Esophagus squamous epithelium (tissue), 5 donors: ENCODE results near the gene MGARP. TPM values are rescaled to one million over a fixed set of nuclear protein-coding genes. Genes with fewer than 3 reads are reported as not detected.

ENCODE experiments used
- DNase-seq: peaks from one replicate; lab custom pipeline; 2025; lab: John Stamatoyannopoulos, UW
- H3K27ac ChIP-seq, 4 donors: fragments of 200-600 bp; sonication (generic); one replicate each; pipeline ENCODE4 v1.5.1; 2016 to 2019; ENCODE audit warnings: mild to moderate bottlenecking in 1 of 4
- H3K27me3 ChIP-seq, 4 donors: fragments of 200-600 bp; sonication (generic); 1 replicate in 3 of 4; 2 replicates in 1 of 4; pipeline versions ENCODE4 v1.5.1 to v1.6.0; 2017 to 2021; ENCODE audit warnings: antibody characterized with exemption in 1 of 4
- H3K36me3 ChIP-seq, 3 donors: fragments of 200-600 bp; sonication (generic); one replicate each; pipeline ENCODE4 v1.5.1; 2016 to 2019
- H3K4me1 ChIP-seq, 3 donors: fragments of 200-600 bp; sonication (generic); one replicate each; pipeline ENCODE4 v1.5.1; 2017 to 2019
- H3K4me3 ChIP-seq, 4 donors: fragments of 200-600 bp; sonication (generic); 1 replicate in 3 of 4; 2 replicates in 1 of 4; pipeline ENCODE4 v1.5.1; 2016 to 2019; ENCODE audit warnings: mild to moderate bottlenecking in 2 of 4, moderate library complexity in 1 of 4
- H3K9me3 ChIP-seq, 3 donors: fragments of 200-600 bp; sonication (generic); one replicate each; pipeline ENCODE4 v1.5.1; 2016 to 2019
- POLR2A ChIP-seq, 4 donors: fragments of 450-650 bp; IDR thresholded peaks; one replicate each; pipeline ENCODE4 v1.6.1; 2017; ENCODE audit warnings: antibody characterized with exemption in 4 of 4, mild to moderate bottlenecking in 4 of 4, moderate library complexity in 3 of 4
- WGBS, 2 donors: methylation state at CpG; one replicate each; pipeline ENCODE4 v1.1.5; 2018; 5-methylcytosine and 5-hydroxymethylcytosine counted together
- intact Hi-C: fragments of 100-400 bp; cut with DNase I; formaldehyde crosslinking; loops from one replicate; pipeline ENCODE4 v1.15.0; 2022
- total RNA-seq, 4 donors: library from RNA; depleted of rRNA; stranded (reverse); fragments of >200 nt; gene quantifications; one replicate each; pipeline ENCODE4 v1.1.0, GENCODE V29; 2016
- TF ChIP-seq, protein P1 (sequence below), 6 experiments: fragments of 450-650 bp in 4 of 6; fragments of 200-600 bp in 2 of 6; sonication (generic) in 2 of 6; IDR thresholded peaks; one replicate each; pipeline ENCODE4 v1.5.1; 2016 to 2019; ENCODE audit warnings: antibody characterized with exemption in 6 of 6, mild to moderate bottlenecking in 4 of 6, moderate library complexity in 4 of 6
- donor health status: DM: yes; HTN: yes; CAD: no.

Gene MGARP
- total RNA-seq, 4 donors from 2014 or later: 0.38 TPM; not detected in 3

DNA sequence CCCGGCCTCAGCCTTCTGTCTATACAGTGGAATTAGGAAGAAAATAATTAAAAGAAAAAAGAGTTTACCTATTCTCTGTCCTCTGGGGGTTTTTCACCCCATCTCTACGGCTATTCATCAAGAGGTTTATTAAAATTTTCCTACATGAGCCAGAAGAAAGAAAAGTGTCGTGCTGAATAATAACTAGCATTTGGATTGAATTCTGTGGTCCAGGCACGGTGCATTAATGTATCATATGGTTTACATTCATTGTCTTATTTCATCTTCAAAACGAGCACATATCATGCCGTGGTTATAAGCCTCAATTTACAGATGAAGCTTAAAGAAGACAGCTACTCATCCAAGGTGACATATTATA, 15.9 kb upstream of the MGARP start:
- no peaks in the 10 kb centered on the region for H3K9me3 ChIP-seq
- peak overlapping the region; percentile 61 to 91 (median 81) for H3K4me3 ChIP-seq
- peaks cover 7 to 35% (median 18%) of the 10 kb centered on the region in 3 donors for H3K36me3 ChIP-seq
- TF ChIP-seq POLR2A (IDR thresholded peaks at IDR 0.05): no peak
- TF ChIP-seq, protein P1, sequence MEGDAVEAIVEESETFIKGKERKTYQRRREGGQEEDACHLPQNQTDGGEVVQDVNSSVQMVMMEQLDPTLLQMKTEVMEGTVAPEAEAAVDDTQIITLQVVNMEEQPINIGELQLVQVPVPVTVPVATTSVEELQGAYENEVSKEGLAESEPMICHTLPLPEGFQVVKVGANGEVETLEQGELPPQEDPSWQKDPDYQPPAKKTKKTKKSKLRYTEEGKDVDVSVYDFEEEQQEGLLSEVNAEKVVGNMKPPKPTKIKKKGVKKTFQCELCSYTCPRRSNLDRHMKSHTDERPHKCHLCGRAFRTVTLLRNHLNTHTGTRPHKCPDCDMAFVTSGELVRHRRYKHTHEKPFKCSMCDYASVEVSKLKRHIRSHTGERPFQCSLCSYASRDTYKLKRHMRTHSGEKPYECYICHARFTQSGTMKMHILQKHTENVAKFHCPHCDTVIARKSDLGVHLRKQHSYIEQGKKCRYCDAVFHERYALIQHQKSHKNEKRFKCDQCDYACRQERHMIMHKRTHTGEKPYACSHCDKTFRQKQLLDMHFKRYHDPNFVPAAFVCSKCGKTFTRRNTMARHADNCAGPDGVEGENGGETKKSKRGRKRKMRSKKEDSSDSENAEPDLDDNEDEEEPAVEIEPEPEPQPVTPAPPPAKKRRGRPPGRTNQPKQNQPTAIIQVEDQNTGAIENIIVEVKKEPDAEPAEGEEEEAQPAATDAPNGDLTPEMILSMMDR (IDR thresholded peaks at IDR 0.05): no peak
- peaks cover 6 to 63% (median 29%) of the 10 kb centered on the region in 3 donors for H3K4me1 ChIP-seq
- intact Hi-C loops: loop anchor here (5.0 to 10.0 kb wide), 2 partner anchors 69 to 201 kb away; no protein-coding TSS in a partner anchor
- 5 to 8% methylated on average over 5 to 6 of the region's 6 CpGs for WGBS, 2 donors
- H3K27me3 ChIP-seq: no peaks in the 10 kb centered on the region
- no peak for DNase-seq
- peak overlapping the region; percentile 47 to 95 (median 90) for H3K27ac ChIP-seq

DNA sequence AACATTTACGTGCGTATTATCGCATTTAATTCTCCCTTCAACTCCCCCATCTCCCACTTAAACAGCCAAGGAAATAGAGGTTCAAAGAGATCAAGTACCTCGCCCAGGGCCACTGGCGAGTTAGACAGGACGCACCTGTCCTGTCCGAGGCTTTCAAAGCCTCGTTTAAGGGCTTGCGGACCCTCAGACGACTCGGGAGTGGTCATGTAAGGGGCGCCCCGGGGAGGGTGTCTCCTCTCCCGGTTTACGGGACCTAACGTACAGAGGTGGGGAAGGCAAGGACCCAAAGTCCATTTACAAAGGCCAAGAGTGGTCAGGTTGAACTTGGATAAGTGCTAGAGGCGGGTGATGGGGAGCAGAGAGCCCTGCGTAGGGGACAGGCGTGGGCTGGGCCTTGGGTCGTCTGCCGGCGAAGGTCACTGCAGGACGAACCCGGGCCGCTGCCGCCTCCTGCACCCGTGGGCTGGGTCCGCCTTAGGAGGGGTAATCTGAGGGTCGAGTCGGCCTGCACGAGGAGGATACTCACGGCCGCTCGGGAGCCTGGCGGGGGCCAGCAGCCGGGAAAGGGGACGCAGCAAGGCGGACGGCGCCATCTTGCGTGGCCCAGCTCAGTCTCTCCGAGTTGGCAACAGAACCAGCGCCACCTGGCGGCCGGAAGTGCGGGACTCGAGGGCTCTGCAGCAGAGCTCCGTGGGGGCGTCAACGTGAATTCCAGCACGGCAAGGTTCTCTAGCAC, 15.3 kb upstream of the MGARP start:
- TF ChIP-seq POLR2A (IDR thresholded peaks at IDR 0.05): peak in 1 of 4 donors; percentile 49
- TF ChIP-seq, protein P1 (IDR thresholded peaks at IDR 0.05): peak; percentile 90 to 98 (median 95)
- peaks cover 6 to 57% (median 29%) of the 10 kb centered on the region in 3 donors for H3K4me1 ChIP-seq
- H3K4me3 ChIP-seq: peak overlapping the region; percentile 61 to 91 (median 81)
- peaks cover 7 to 40% (median 18%) of the 10 kb centered on the region in 3 donors for H3K36me3 ChIP-seq
- peak; percentile 81 for DNase-seq
- 0% methylated on average over 5 to 26 of the region's 51 CpGs for WGBS, 2 donors
- intact Hi-C loops: loop anchor here (5.0 to 10.0 kb wide), 2 partner anchors 68 to 201 kb away; no protein-coding TSS in a partner anchor
- H3K9me3 ChIP-seq: no peaks in the 10 kb centered on the region
- H3K27ac ChIP-seq: peak overlapping the region; percentile 90 to 95 (median 90)
- no peaks in the 10 kb centered on the region for H3K27me3 ChIP-seq

DNA sequence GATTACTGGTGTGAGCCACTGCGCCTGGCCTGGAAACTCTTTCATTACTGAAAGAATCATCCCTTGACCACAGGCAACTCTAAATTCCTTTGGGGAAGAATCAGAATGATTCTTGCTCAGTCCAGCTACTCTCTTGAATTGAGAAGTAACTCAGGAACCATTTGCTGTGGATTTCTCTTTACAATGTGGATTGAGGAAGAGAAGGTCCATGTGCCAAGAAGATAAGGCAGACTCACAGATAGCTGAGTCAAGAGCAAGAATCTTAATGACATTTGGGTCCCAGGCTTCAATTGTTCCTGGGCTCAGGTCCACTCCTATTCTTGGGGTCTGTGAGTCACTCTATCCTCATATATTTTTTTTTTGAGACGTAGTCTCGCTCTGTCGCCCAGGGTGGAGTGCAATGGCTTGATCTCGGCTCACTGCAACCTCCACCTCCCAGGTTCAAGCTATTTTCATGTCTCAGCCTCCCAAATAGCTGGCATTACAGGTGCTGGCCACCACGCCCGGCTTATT, 6.2 kb upstream of the MGARP start:
- no peak for TF ChIP-seq POLR2A (IDR thresholded peaks at IDR 0.05)
- TF ChIP-seq, protein P1 (IDR thresholded peaks at IDR 0.05): no peak
- no peak for DNase-seq
- H3K4me1 ChIP-seq: no peaks in the 10 kb centered on the region
- H3K9me3 ChIP-seq: no peaks in the 10 kb centered on the region
- WGBS, 2 donors: 98 to 99% methylated on average over 7 of the region's 7 CpGs
- H3K4me3 ChIP-seq: no peak overlapping the region
- H3K27ac ChIP-seq: no peak overlapping the region
- no peaks in the 10 kb centered on the region for H3K27me3 ChIP-seq
- H3K36me3 ChIP-seq: peaks cover 0 to 45% (median 0%) of the 10 kb centered on the region in 3 donors
- intact Hi-C loops: no loop called here

DNA sequence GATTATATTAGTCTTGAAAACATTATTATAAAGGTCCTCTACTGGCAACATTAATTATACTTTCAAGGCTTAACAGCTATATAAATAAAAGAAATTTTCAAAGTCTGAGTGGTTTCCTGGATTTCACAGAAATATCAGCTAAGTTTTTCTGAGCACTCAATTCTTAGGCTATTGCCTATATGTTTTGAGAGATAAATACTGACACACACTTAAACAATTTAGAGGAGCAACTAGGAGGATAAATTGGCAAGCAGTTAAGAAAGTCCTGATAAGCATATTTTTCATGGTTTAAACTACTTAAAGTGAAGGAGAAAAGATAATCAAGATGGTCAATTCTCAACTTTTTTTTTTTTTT, 2.7 kb upstream of the MGARP start:
- intact Hi-C loops: no loop called here
- no peak for DNase-seq
- Histone ChIP-seq H3K4me3 (no peak overlapping the region), H3K9me3 (no peaks in the 10 kb centered on the region), H3K27me3 (peaks cover 0 to 35% (median 4%) of the 10 kb centered on the region in 4 donors), H3K27ac (no peak overlapping the region), H3K4me1 (peaks cover 11 to 18% (median 12%) of the 10 kb centered on the region in 3 donors), H3K36me3 (peaks cover 0 to 9% (median 0%) of the 10 kb centered on the region in 3 donors)
- TF ChIP-seq, protein P1 (IDR thresholded peaks at IDR 0.05): no peak
- no peak for TF ChIP-seq POLR2A (IDR thresholded peaks at IDR 0.05)

DNA sequence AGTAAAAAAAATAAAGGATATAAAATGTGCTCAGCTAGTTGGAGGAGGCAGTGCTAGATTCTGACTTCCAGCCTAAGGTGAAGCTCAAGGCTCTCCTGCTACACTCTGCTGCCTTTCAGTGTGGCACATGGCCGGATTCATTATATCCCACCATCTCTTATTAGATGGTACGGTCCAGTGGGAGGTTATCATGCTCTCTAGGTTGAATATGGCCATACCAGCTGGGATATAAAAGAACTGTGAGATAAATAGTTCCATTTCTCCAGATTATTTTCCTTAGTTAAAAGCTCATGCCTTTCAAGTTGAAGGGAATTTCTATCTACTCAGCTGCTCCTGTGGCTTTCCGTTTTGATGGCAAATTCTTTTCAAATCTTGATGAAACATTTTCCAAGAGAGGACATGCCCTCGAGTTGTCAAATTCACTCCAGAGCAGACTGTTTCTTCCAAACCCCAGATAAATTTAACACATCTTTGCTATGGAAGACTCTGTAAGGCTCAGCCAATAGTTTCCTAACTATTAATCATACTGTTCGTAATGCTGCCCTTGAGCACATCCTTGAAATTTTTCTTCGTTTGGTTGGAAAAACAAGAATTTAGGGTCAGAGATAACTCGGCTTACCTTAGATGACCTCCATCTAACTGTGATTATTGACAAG, 2.2 kb upstream of the MGARP start:
- Histone ChIP-seq H3K4me1 (peaks cover 11 to 18% (median 12%) of the 10 kb centered on the region in 3 donors), H3K4me3 (no peak overlapping the region), H3K27ac (no peak overlapping the region), H3K9me3 (no peaks in the 10 kb centered on the region), H3K27me3 (peaks cover 0 to 40% (median 4%) of the 10 kb centered on the region in 4 donors), H3K36me3 (peaks cover 0 to 4% (median 0%) of the 10 kb centered on the region in 3 donors)
- 60 to 67% methylated on average over 7 of the region's 7 CpGs for WGBS, 2 donors
- DNase-seq: no peak
- intact Hi-C loops: no loop called here
- TF ChIP-seq, protein P1 (IDR thresholded peaks at IDR 0.05): no peak
- no peak for TF ChIP-seq POLR2A (IDR thresholded peaks at IDR 0.05)
